Heart left ventricle (tissue), 16 donors: ENCODE measurements around the gene ALPP. TPM values are rescaled to one million over a fixed set of nuclear protein-coding genes. Genes with fewer than 3 reads are reported as not detected.
"Not testable (repeated sequence)": the region's sequence is repeated elsewhere in the genome, so short reads cannot be mapped to it uniquely, and the experiment has no call there.

Source experiments
- ATAC-seq, 4 donors: fragments of 200-7000 bp; cut with Tn5 transposase; one replicate each; pipeline ENCODE4 v1.9.1; 2020 to 2022; ENCODE audit warnings: moderate library complexity in 4 of 4, mild to moderate bottlenecking in 3 of 4, moderate number of reproducible peaks in 1 of 4
- DNase-seq, 5 donors: peaks; one replicate each; pipeline ENCODE4 v3.0.0-alpha.2; 2020
- H3K27ac ChIP-seq, 12 donors: fragments of 200-600 bp; sonication (generic) in 4 of 12; one replicate each; pipeline versions ENCODE4 v1.5.0 to v1.8.0; 2016 to 2022; ENCODE audit warnings: mild to moderate bottlenecking in 2 of 12
- H3K27me3 ChIP-seq, 9 donors: fragments of 200-600 bp; sonication (generic) in 2 of 9; one replicate each; pipeline versions ENCODE4 v1.5.1 to v1.8.0; 2016 to 2022; ENCODE audit warnings: mild to moderate bottlenecking in 3 of 9
- H3K36me3 ChIP-seq, 9 donors: fragments of 200-600 bp; sonication (generic) in 2 of 9; one replicate each; pipeline versions ENCODE4 v1.5.0 to v1.8.0; 2018 to 2022; ENCODE audit warnings: mild to moderate bottlenecking in 2 of 9
- H3K4me1 ChIP-seq, 12 donors: fragments of 200-600 bp; sonication (generic) in 4 of 12; one replicate each; pipeline versions ENCODE4 v1.5.0 to v1.8.0; 2016 to 2022; ENCODE audit warnings: mild to moderate bottlenecking in 3 of 12
- H3K4me3 ChIP-seq, 12 donors: fragments of 200-600 bp; sonication (generic) in 4 of 12; one replicate each; pipeline versions ENCODE4 v1.5.0 to v1.8.0; 2017 to 2022; ENCODE audit warnings: mild to moderate bottlenecking in 9 of 12, moderate library complexity in 4 of 12
- H3K9me3 ChIP-seq, 12 donors: fragments of 200-600 bp; sonication (generic) in 4 of 12; one replicate each; pipeline versions ENCODE4 v1.5.0 to v1.8.0; 2016 to 2022; ENCODE audit warnings: mild to moderate bottlenecking in 1 of 12
- POLR2A ChIP-seq, 2 donors: fragments of 450-650 bp; IDR thresholded peaks; one replicate each; pipeline ENCODE4 v1.6.1; 2017; ENCODE audit warnings: antibody characterized with exemption in 2 of 2, mild to moderate bottlenecking in 2 of 2, moderate library complexity in 2 of 2
- WGBS, 4 donors: extraction: QIAGEN DNeasy Blood & Tissue Kit in 2 of 4; methylation state at CpG; one replicate each; pipeline versions ENCODE4 v1.1.5 to v1.1.7; 2013 to 2018; 5-methylcytosine and 5-hydroxymethylcytosine counted together
- intact Hi-C, 10 donors: fragments of 100-400 bp; cut with DNase I; formaldehyde crosslinking; loops; one replicate each; pipeline versions ENCODE4 v1.11.1 to v1.14.2; 2022
- long read RNA-seq, 3 donors: library from polyadenylated mRNA; unstranded; transcript quantifications; one replicate each; pipeline ENCODE4 v2.0.0, GENCODE V29; 2020 to 2021
- polyA plus RNA-seq, 2 donors: library from polyadenylated mRNA; stranded (reverse); fragments of 200-250 nt; gene quantifications; one replicate each; pipeline ENCODE4 v1.2.3, GENCODE V29; 2013
- total RNA-seq, 9 donors: library from RNA; depleted of rRNA in 2 of 9; stranded (reverse); fragments of >200 nt in 2 of 9; fragmentation: NEBNext Ultra II Directional in 3 of 9; extraction: Animal tissue kit (Norgen Biotek cat#: 25700) in 3 of 9; gene quantifications; one replicate each; pipeline versions ENCODE4 v1.1.0 to v1.2.4, GENCODE V29; 2016 to 2023
- TF ChIP-seq, protein P1 (sequence below), 12 donors: fragments of 200-600 bp; sonication (generic) in 4 of 12; IDR thresholded peaks; one replicate each; pipeline versions ENCODE4 v1.5.0 to v1.8.0; 2018 to 2022; ENCODE audit warnings: antibody characterized with exemption in 12 of 12, mild to moderate bottlenecking in 5 of 12
- donor health status: ischemic (EF 13 %, LVEDD 7.1; RV severe dilation, severe dysfunction).
- donor health status: healthy with polysubstance abuse.
- donor health status: DM: no; HTN: yes; CAD: no.
- donor health status: DM: no; HTN: no; CAD: no.
- donor health status: ischemic (EF 25% LVEDD 6.9; RV normal size, moderate dysfunction).
- donor health status: ischemic (EF 25% LVEDD 5.7; RV mildly dilated, moderate dysfunction).
- donor health status: healthy.
- donor health status: DM: yes; HTN: yes; CAD: no.
- donor health status: ischemic (EF 35%, LVEDD 5.7; RV mildly dilated, moderate dysfunction).
- donor health status: nonischemic (EF 11% LVEDD 7.7; RV severe dilation, severe dysfunction).
- donor health status: DM: yes; HTN: yes; CAD: no.
- donor health status: PGD.
- donor health status: ischemic (EF 29% LVEDD 5.4; RV normal size, mild dysfunction).
- donor health status: nonischemic (EF 23%, LVEDD 6.1; RV moderate dilation, normal function).

The ALPP gene
- total RNA-seq (not detected), polyA plus RNA-seq (not detected)
- long read RNA-seq, donor 1, result 0 reads
- long read RNA-seq, donor 2, result 0 reads
- long read RNA-seq, donor 3, result 0 reads

DNA sequence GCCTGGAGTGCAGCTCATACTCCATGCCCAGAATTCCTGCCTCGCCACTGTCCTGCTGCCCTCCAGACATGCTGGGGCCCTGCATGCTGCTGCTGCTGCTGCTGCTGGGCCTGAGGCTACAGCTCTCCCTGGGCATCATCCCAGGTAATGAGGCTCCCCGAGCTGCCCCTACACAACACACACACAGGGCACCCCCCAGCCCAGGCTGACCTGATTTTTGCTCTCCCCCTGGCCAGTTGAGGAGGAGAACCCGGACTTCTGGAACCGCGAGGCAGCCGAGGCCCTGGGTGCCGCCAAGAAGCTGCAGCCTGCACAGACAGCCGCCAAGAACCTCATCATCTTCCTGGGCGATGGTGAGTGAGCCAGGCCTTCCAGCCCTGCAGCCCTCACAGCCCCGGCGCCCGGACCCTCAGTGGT is at the start of gene ALPP:
ALPP (plus strand) TSS at position 17 of the 417 bp plus-strand sequence; CDS start at position 69, 52 bp downstream.
- ATAC-seq, H3K4me3 ChIP-seq, H3K27ac ChIP-seq, intact Hi-C loops, H3K4me1 ChIP-seq, H3K36me3 ChIP-seq, H3K9me3 ChIP-seq: not testable (repeated sequence)
- DNase-seq, result peak in 1 of 5 donors; percentile 43
- WGBS, 4 donors, result 65 to 90% (median 85%) methylated on average over 5 to 12 of the region's 12 CpGs
- H3K27me3 ChIP-seq, result peaks cover 11 to 37% (median 26%) of the 10 kb centered on the region in 9 donors

DNA sequence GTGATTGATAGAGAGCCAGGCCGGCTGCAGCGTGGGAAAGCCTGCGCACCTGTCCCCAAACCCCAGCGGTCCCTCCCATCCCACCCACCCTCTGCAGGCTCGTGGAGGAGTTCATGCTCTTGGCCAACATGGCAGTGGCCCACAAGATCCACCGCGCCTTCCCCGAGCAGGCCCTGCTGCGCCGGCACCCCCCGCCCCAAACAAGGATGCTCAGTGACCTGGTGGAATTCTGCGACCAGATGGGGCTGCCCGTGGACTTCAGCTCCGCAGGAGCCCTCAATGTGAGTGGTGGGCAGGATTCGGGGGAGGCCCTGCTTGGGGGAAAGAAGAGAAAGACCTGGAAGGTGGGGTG is 48.9 kb upstream of the ALPP start:
- Histone ChIP-seq H3K27me3 (no peaks in the 10 kb centered on the region), H3K4me1 (peaks cover 0 to 8% (median 0%) of the 10 kb centered on the region in 12 donors), H3K36me3 (peaks cover 0 to 9% (median 0%) of the 10 kb centered on the region in 9 donors), H3K9me3 (no peaks in the 10 kb centered on the region), H3K4me3 (no peak overlapping the region), H3K27ac (no peak overlapping the region)
- 96 to 98% (median 97%) methylated on average over 15 of the region's 15 CpGs for WGBS, 4 donors
- DNase-seq, result peak in 2 of 5 donors; percentile 13 to 36
- intact Hi-C loops, result loop anchor here in 9 of 10 donors (2.0 to 10.0 kb wide), 10 partner anchors 105 to 427 kb away; partner anchors contain the start of genes NPPC (in 2 of the 9) and PRSS56 (in 1 of the 9)
- ATAC-seq, result no peak
- no peak for TF ChIP-seq POLR2A (IDR thresholded peaks at IDR 0.05)
- TF ChIP-seq, protein P1, sequence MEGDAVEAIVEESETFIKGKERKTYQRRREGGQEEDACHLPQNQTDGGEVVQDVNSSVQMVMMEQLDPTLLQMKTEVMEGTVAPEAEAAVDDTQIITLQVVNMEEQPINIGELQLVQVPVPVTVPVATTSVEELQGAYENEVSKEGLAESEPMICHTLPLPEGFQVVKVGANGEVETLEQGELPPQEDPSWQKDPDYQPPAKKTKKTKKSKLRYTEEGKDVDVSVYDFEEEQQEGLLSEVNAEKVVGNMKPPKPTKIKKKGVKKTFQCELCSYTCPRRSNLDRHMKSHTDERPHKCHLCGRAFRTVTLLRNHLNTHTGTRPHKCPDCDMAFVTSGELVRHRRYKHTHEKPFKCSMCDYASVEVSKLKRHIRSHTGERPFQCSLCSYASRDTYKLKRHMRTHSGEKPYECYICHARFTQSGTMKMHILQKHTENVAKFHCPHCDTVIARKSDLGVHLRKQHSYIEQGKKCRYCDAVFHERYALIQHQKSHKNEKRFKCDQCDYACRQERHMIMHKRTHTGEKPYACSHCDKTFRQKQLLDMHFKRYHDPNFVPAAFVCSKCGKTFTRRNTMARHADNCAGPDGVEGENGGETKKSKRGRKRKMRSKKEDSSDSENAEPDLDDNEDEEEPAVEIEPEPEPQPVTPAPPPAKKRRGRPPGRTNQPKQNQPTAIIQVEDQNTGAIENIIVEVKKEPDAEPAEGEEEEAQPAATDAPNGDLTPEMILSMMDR (IDR thresholded peaks at IDR 0.05), result no peak

DNA sequence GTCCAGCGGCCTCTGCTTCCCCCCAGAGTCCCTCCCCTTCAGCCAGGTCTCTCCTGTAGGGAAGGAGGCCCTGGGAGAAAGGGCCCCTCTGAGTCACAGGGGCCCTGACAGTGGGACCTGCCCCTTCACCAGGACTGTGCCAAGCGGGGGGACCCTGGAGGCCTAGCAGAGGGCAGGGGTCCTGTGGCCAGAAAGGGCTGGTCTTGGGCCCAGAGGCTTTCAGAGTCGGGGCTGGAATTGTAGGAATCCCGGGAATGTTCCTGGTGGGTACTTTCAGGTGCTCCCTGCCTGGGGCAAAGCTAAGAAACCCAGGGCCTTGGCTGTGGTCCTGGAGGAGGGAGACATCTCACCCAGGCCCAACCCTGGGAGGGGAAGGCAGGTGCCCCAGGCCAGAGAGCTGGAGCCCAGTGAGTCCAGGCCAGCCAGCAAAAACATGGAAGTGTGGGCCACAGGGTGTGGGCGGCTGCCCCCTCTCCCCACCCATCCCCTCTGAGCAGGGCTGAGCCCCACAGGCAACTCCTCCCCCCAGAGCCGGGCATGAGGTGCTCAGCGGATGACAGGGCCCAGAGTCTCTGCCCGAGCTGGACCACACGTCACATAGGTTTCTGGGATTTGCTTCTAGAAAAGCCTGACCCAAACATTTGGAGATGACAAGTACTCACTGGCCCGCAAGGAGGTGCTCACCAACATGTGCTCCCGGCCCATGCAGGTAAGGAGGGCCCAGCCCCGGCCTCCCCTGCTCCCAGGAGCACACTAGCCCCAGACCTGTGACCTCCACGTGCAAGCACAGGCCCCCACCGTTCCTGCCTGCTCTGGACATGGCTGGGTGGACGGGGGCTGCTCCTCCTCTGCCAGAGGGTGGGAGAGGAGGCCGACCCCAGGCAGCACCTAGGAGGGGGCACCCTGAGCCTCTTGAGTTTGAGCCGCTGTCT is 48.2 kb upstream of the ALPP start:
- WGBS, 4 donors, result 82 to 92% (median 90%) methylated on average over 7 to 15 of the region's 17 CpGs
- Histone ChIP-seq H3K4me3 (no peak overlapping the region), H3K4me1 (peaks cover 0 to 8% (median 0%) of the 10 kb centered on the region in 12 donors), H3K9me3 (no peaks in the 10 kb centered on the region), H3K27ac (no peak overlapping the region), H3K27me3 (no peaks in the 10 kb centered on the region), H3K36me3 (peaks cover 0 to 9% (median 0%) of the 10 kb centered on the region in 9 donors)
- TF ChIP-seq, protein P1 (IDR thresholded peaks at IDR 0.05), result no peak
- TF ChIP-seq POLR2A (IDR thresholded peaks at IDR 0.05), result no peak
- intact Hi-C loops, result loop anchor here in 3 of 10 donors (5.0 to 10.0 kb wide), 3 partner anchors 104 to 192 kb away; partner anchors contain the start of gene PRSS56 (in 1 of the 3)
- ATAC-seq (no peak), DNase-seq (peak in 2 of 5 donors; percentile 20 to 52)

DNA sequence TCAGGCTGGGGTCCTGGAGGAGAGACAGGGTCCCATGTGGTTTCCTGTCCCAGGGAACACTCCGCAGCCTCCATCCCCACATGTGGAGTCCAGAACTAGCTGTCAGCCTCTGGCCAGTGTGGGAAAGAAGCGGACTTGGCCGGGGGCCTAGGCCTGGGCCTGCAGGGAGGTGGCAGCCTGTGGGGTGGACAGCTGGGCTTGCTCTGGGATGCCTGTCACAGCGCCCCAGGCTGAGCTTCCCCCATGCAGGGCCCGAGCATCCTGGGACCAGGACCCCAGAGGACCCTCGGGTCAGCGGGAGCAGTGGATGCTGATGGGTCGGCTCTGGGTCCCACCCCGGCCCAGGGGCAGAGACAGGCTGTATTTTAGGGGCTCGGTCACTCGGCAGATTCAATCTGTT is 47.5 kb upstream of the ALPP start:
- peak in 3 of 4 donors; percentile 22 to 61 (median 44) for ATAC-seq
- intact Hi-C loops, result loop anchor here in 3 of 10 donors (5.0 to 10.0 kb wide), 3 partner anchors 104 to 191 kb away; partner anchors contain the start of gene PRSS56 (in 1 of the 3)

DNA sequence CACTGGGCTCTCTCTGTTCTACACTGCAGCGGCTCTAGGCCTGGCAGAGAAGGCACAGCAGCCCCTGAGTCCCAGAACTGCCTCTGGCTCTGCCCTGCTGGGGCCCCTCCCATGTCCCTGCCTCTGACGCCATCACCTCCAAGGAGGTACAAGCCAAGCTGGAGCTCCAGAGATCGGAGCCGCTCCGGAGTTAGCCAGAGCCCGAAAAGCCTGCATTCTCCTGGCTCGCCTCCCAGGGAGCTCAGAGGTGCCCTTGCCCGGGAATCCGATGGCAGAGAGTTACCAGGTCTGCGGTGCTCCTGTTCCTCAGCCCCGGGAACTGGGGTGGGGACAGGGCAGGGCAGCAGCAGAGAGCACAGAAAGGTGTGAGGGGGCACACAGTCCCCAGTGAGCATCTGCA is 46.9 kb upstream of the ALPP start:
- peak; percentile 51 to 81 (median 67) for ATAC-seq
- DNase-seq, result peak in 4 of 5 donors; percentile 39 to 78 (median 69)
- peaks cover 0 to 13% (median 0%) of the 10 kb centered on the region in 9 donors for H3K36me3 ChIP-seq
- H3K27me3 ChIP-seq, H3K4me1 ChIP-seq, H3K27ac ChIP-seq, H3K4me3 ChIP-seq, H3K9me3 ChIP-seq: not testable (repeated sequence)
- 56 to 79% (median 67%) methylated on average over 6 to 11 of the region's 11 CpGs for WGBS, 4 donors
- intact Hi-C loops, result loop anchor here in 3 of 10 donors (5.0 to 10.0 kb wide), 3 partner anchors 103 to 191 kb away; partner anchors contain the start of gene PRSS56 (in 1 of the 3)

More for the DNA sequence above, 47.5 kb upstream of the ALPP start:
- 61 to 98% (median 83%) methylated on average over 3 to 11 of the region's 11 CpGs for WGBS, 4 donors
- not testable (repeated sequence) for H3K9me3 ChIP-seq, H3K4me3 ChIP-seq, H3K27ac ChIP-seq, H3K27me3 ChIP-seq, H3K4me1 ChIP-seq
- DNase-seq, result peak; percentile 61 to 82 (median 77)
- peaks cover 0 to 13% (median 0%) of the 10 kb centered on the region in 9 donors for H3K36me3 ChIP-seq

DNA sequence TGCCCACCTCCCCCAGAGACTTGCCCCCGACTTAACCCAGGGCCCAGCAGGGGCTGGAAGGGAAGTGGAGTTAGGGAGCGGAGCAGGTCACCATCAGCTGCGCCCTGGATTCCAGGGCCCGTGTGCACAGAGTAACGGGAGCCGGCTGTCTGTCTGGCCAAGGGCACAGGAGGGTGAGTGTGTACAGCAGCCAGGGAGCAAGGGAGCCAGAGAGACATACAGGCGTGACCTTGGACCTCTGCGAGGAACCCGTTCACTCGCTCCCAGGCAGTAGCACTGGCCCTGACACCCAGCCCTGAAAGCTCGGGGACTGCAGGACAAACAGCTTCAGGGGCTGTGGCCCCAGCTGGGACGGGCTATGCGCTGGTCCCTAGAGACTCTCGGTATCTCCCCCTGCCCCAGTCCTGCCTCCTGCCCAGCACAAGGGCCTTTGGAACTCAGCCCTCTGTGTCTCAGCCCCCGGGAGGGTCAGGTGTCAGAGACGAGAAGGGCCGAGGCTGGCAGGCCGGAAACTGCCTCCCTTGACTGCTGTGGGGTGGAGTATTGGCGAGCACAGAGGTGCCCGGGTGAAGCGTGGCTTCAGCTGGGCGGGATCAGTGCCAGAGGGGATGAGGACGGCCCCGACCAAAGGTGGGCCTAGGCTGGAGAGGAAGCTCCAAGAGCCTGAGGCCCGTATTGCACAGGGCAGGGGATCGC is 46.2 kb upstream of the ALPP start:
- not testable (repeated sequence) for H3K27me3 ChIP-seq, H3K9me3 ChIP-seq, H3K27ac ChIP-seq, H3K4me3 ChIP-seq, H3K4me1 ChIP-seq
- DNase-seq (peak in 3 of 5 donors; percentile 16 to 45 (median 27)), ATAC-seq (peak in 3 of 4 donors; percentile 14 to 50 (median 38))
- WGBS, 4 donors, result 87 to 99% (median 93%) methylated on average over 8 to 23 of the region's 26 CpGs
- intact Hi-C loops, result loop anchor here in 3 of 10 donors (5.0 to 10.0 kb wide), 3 partner anchors 102 to 190 kb away; partner anchors contain the start of gene PRSS56 (in 1 of the 3)
- peaks cover 0 to 13% (median 0%) of the 10 kb centered on the region in 9 donors for H3K36me3 ChIP-seq
